Stimulated activated CD4-positive, alpha-beta T cell treated with anti-CD3 and anti-CD28 coated beads, Interleukin-15, amount 100 ng/mL, for 24 hours (primary cell): ENCODE measurements around the gene CCR5AS.

ENCODE experiments used
- DNase-seq: peaks from one replicate; pipeline ENCODE4 v3.0.0-alpha.2; 2020

CCR5AS gene

GRCh38 chr3:46375218-46375617 is 31.6 kb downstream of the CCR5AS start:
- DNase-seq: no peak

DNA sequence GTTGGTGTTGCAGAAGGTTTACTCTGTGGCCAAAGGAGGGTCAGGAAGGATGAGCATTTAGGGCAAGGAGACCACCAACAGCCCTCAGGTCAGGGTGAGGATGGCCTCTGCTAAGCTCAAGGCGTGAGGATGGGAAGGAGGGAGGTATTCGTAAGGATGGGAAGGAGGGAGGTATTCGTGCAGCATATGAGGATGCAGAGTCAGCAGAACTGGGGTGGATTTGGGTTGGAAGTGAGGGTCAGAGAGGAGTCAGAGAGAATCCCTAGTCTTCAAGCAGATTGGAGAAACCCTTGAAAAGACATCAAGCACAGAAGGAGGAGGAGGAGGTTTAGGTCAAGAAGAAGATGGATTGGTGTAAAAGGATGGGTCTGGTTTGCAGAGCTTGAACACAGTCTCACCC is 32.1 kb downstream of the CCR5AS start:
- DNase-seq: no peak

DNA sequence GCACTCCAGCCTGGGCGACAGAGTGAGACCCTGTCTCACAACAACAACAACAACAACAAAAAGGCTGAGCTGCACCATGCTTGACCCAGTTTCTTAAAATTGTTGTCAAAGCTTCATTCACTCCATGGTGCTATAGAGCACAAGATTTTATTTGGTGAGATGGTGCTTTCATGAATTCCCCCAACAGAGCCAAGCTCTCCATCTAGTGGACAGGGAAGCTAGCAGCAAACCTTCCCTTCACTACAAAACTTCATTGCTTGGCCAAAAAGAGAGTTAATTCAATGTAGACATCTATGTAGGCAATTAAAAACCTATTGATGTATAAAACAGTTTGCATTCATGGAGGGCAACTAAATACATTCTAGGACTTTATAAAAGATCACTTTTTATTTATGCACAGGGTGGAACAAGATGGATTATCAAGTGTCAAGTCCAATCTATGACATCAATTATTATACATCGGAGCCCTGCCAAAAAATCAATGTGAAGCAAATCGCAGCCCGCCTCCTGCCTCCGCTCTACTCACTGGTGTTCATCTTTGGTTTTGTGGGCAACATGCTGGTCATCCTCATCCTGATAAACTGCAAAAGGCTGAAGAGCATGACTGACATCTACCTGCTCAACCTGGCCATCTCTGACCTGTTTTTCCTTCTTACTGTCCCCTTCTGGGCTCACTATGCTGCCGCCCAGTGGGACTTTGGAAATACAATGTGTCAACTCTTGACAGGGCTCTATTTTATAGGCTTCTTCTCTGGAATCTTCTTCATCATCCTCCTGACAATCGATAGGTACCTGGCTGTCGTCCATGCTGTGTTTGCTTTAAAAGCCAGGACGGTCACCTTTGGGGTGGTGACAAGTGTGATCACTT is 34.1 kb downstream of the CCR5AS start:
- DNase-seq: no peak

GRCh38 chr3:46371519-46372340 is 35.1 kb downstream of the CCR5AS start:
- no peak for DNase-seq

DNA sequence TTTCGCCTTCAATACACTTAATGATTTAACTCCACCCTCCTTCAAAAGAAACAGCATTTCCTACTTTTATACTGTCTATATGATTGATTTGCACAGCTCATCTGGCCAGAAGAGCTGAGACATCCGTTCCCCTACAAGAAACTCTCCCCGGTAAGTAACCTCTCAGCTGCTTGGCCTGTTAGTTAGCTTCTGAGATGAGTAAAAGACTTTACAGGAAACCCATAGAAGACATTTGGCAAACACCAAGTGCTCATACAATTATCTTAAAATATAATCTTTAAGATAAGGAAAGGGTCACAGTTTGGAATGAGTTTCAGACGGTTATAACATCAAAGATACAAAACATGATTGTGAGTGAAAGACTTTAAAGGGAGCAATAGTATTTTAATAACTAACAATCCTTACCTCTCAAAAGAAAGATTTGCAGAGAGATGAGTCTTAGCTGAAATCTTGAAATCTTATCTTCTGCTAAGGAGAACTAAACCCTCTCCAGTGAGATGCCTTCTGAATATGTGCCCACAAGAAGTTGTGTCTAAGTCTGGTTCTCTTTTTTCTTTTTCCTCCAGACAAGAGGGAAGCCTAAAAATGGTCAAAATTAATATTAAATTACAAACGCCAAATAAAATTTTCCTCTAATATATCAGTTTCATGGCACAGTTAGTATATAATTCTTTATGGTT is 35.9 kb downstream of the CCR5AS start, which contains the start of gene CCR5:
Gene CCR5, plus strand, starts transcription at position 108 of the 680 bp plus-strand sequence. CDS start 1,957 bp downstream, outside the sequence.
- peak; percentile 32 for DNase-seq

DNA sequence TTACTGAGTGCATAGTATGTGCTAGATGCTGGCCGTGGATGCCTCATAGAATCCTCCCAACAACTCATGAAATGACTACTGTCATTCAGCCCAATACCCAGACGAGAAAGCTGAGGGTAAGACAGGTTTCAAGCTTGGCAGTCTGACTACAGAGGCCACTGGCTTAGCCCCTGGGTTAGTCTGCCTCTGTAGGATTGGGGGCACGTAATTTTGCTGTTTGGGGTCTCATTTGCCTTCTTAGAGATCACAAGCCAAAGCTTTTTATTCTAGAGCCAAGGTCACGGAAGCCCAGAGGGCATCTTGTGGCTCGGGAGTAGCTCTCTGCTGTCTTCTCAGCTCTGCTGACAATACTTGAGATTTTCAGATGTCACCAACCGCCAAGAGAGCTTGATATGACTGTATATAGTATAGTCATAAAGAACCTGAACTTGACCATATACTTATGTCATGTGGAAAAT is 37.2 kb downstream of the CCR5AS start:
- DNase-seq: peak; percentile 60

DNA sequence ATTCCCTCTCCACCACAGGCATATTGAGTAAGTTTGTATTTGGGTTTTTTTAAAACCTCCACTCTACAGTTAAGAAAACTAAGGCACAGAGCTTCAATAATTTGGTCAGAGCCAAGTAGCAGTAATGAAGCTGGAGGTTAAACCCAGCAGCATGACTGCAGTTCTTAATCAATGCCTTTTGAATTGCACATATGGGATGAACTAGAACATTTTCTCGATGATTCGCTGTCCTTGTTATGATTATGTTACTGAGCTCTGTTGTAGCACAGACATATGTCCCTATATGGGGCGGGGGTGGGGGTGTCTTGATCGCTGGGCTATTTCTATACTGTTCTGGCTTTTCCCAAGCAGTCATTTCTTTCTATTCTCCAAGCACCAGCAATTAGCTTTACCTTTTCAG is 37.7 kb downstream of the CCR5AS start:
- DNase-seq: no peak

DNA sequence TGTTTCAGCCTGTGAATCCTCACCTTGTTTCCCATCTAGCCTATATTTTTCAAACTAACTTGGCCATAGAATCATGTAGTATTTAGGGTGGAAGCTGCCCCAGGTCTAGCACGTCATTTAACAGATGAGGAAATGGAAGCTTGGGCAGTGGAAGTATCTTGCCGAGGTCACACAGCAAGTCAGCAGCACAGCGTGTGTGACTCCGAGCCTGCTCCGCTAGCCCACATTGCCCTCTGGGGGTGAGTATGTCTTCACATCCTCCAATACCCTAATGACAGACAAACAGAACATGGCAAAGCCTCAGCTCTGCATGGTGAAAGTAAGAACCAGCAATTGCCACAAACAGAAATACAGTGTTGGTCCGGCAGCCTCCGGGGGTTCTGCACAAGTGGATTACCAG is 38.3 kb downstream of the CCR5AS start:
- DNase-seq: peak; percentile 67

- DNase-seq: no peak
Observed at GRCh38 chr3:46367811-46368210, 39.1 kb downstream of the CCR5AS start.

DNA sequence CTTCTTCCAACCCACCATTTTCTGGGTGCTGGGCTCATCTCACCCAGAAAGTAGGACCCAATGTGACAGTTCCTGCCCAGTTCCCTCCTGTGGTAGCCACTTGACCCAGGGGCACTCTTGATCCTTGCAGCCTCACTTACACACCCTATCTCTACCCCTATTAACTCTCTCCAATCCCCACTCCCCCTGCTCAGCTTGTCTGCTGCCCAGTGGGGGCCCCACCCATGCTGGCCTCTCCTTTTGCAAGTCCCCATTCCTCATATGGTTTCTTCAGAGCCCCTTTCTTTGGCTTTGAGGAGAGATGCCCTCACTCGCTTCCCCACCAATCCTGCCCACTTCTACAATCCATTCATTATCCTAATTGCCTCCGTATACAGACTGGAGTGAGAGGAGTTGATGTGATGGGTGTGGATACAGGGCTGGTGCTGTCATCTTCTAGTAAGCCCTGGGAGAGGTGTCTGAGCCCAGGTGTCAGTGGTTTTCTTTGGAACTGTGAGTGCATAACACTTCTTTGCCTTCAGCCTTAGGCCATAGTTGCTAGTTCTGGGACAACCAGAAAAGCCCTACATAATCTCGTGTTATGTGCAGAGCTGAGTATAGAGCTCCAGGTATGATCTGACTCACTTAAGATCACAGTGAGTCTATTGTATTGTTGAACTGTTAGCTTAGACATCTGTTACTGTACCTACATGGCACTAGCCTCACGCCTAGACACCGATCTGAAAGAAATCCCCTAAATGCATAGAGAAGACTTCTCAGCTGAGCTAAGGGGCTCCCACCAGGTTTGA is 40.9 kb downstream of the CCR5AS start:
- DNase-seq: no peak

DNA sequence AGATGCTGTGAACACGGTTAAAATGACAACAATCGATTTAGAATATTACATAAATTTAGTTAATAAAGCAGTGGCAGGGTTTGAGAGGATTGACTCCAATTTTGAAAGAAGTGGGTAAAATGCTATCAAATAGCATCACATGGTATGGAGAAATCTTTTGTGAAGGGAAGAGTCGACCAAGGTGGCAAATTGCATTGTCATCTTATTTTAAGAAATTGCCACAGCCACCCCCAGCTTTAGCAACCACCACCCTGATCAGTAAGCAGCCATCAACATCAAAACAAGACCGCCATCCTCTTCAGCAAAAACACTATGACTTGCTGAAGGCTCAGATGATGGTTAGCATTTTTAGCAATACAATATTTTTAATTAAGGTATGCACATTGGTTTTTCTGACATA is 41.8 kb downstream of the CCR5AS start:
- DNase-seq: no peak

DNA sequence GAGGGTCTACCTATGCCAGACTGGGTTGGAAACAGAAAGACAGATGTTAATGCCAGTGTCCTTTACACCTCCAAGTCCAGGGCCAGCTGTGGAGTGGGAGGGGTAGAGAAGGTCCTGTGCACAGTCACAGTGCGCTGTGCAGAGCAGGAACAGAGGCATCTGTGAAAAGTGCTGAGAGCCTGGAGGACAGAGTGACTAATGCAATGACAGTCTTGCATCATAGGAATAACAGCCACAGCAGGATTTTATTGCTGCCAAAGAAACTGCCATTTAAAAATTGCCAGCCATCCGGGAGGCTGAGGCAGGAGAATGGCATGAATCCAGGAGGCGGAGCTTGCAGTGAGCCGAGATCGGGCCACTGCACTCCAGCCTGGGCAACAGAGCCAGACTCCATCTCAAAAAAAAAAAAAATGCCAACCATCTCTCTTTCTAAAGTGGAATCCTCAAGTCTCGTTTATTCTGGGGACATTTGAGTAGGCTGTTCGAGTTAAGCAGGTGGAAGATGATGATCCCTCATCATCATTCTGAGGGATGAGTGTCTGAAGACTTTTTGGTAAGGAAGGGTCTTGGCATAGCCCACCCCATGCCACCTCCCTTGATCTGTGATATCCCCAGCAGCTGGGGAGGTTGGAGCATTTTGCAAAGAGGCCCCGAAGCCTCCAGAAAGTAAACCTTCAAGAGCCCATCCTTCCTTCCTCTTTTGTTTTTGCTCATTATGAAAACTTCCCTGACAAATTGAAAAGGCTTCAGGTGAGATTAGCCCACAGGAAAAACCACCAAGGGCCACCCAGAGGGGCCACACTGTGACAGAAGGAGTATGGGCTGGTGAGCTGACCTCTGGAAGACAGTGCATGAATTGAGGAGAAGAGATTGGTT is 45.2 kb downstream of the CCR5AS start:
- DNase-seq: no peak

DNA sequence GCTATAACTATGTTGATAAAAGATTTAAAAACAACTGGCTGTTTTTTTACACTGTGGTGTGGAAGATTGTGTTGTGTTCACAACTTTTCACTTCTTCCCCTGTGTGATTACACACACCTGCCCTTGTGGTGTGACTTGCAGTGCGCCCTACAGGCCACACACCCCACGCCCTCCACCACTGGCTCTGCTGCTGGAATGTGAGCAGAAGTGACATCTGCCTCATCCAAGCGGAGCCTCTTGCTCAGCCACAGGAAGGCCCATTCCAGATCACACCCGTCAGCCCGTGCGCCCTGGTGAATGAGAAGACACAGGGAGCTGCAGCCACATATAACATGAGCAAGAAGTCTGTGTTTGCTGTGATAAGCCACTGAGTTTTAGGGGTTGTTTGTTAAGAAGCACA is 46.0 kb downstream of the CCR5AS start:
- DNase-seq: no peak

DNA sequence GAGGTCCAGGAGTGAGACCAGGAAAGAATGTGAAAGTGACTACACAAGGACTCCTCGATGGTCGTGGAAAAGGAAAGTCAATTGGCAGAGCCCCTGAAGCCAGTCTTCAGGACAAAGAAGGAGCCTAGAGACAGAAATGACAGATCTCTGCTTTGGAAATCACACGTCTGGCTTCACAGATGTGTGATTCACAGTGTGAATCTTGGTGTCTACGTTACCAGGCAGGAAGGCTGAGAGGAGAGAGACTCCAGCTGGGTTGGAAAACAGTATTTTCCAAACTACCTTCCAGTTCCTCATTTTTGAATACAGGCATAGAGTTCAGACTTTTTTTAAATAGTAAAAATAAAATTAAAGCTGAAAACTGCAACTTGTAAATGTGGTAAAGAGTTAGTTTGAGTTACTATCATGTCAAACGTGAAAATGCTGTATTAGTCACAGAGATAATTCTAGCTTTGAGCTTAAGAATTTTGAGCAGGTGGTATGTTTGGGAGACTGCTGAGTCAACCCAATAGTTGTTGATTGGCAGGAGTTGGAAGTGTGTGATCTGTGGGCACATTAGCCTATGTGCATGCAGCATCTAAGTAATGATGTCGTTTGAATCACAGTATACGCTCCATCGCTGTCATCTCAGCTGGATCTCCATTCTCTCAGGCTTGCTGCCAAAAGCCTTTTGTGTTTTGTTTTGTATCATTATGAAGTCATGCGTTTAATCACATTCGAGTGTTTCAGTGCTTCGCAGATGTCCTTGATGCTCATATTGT is 47.0 kb downstream of the CCR5AS start:
- peak; percentile 37 for DNase-seq

GRCh38 chr3:46358466-46358865 is 48.4 kb downstream of the CCR5AS start:
- DNase-seq: no peak

GRCh38 chr3:46356909-46357308 is 50.0 kb downstream of the CCR5AS start:
- DNase-seq: no peak

DNA sequence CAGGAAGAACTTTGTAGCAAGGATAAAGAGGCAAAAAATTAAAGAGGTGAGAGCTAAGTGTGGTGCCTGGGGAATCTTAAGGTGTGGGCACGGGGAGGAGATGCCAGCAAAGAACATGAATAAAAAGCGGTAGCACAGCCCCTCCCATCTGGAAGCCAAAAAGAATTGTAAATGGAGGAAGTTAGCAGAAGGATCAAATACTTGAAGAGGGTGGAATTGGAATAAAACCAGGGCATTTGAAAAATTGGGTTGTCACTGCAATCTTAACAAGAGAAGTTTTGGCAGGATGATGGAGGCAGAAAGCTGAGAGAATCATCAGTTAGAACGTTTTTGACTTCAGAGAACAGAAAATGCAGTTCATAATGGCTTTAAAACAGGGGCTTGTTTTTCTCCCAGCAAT is 50.6 kb downstream of the CCR5AS start:
- DNase-seq: no peak

DNA sequence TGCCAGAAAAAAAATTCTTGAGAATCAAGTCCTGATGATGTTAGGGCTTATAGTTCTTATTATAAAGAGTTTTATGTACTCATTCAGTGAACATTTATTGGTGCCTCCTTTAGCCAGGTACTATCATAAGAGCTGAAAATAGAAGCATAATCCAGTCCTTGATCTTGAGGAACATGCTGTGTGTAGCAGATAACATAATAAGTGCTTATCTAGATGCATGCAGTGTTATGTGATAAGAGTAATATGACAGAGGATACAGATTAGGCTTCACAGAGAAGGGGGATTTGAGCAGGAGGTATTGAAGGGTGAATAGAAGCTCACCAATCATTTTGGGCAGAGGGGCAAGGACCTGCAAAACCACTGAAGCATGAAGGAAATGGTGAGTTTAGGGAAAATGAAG is 51.9 kb downstream of the CCR5AS start:
- DNase-seq: no peak

GRCh38 chr3:46354478-46354877 is 52.4 kb downstream of the CCR5AS start:
- no peak for DNase-seq

DNA sequence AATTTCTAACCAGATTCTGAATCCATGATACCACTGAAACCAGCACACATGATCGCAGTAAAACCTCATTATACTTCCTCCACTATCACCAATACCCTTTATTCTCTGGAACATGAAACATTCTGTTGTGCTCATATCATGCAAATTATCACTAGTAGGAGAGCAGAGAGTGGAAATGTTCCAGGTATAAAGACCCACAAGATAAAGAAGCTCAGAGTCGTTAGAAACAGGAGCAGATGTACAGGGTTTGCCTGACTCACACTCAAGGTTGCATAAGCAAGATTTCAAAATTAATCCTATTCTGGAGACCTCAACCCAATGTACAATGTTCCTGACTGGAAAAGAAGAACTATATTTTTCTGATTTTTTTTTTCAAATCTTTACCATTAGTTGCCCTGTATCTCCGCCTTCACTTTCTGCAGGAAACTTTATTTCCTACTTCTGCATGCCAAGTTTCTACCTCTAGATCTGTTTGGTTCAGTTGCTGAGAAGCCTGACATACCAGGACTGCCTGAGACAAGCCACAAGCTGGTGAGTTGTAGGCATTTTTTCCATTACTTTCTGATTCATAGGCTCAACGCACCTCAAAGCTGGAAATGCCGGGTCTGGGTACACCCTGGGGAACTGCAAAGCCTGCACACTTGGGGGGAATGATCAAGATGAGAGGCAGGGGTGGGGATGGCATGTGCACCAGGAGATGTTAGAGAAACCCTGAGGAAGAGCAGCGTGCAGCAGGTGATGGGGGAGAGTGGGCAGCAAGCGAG is 53.0 kb downstream of the CCR5AS start, which contains the start of gene CCR2:
Gene CCR2, plus strand, starts transcription at position 465 of the 764 bp plus-strand sequence. CDS start 3,417 bp downstream, outside the sequence.
- peak; percentile 57 for DNase-seq
